ENCODE measurements around the gene CRYZL1.

Gene CRYZL1

GRCh38 chr21:33541105-33541711 is 100.3 kb downstream of the CRYZL1 start:
- H3K4me3 ChIP-seq (ENCODE audit: low read depth in 1 of 2, low read length in 2 of 2) = peak overlapping the region; percentile 68 to 71
- H2AFZ ChIP-seq (ENCODE audit: low read depth, low read length) = peak overlapping the region; percentile 85
- H3K36me3 ChIP-seq (ENCODE audit: insufficient read depth, low read length) = peaks cover 42% of the 10 kb centered on the region
- DNase-seq (peak; percentile 25), ATAC-seq (ENCODE audit: insufficient read depth, low read depth) (no peak)
- H3K4me2 ChIP-seq (ENCODE audit: insufficient read depth, low read length) = peak overlapping the region; percentile 87
- H3K27ac ChIP-seq (ENCODE audit: low read length) = peak overlapping the region; percentile 99
- peak overlapping the region; percentile 94 for H3K9ac ChIP-seq (ENCODE audit: low read depth, low read length)
- H3K79me2 ChIP-seq (ENCODE audit: insufficient read depth, low read length) = peaks cover 95% of the 10 kb centered on the region
- TF ChIP-seq EZH2 (IDR thresholded peaks at IDR 0.05; ENCODE audit: borderline replicate concordance, low read depth, low read length, severe bottlenecking) = no peak
- no peak for TF ChIP-seq CTCF (IDR thresholded peaks at IDR 0.05; ENCODE audit: borderline replicate concordance, extremely low read depth, low read length, poor library complexity, severe bottlenecking)
- no peaks in the 10 kb centered on the region for H3K27me3 ChIP-seq (ENCODE audit: insufficient read depth, low read length, poor library complexity)
- H3K9me3 ChIP-seq (ENCODE audit: insufficient read depth, low read length, severe bottlenecking) = no peaks in the 10 kb centered on the region
- H4K20me1 ChIP-seq (ENCODE audit: insufficient read depth, low read length) = peaks cover 29% of the 10 kb centered on the region; the same call in 1 of the 2 replicates
- peaks cover 50% of the 10 kb centered on the region for H3K4me1 ChIP-seq (ENCODE audit: insufficient read depth, low read length)

GRCh38 chr21:33540711-33541104 is 100.8 kb downstream of the CRYZL1 start:
- Histone ChIP-seq H3K4me3 (ENCODE audit: low read depth in 1 of 2, low read length in 2 of 2) (peak overlapping the region; percentile 68 to 71; a peak in 3 of 4 replicates), H3K4me1 (ENCODE audit: insufficient read depth, low read length) (peaks cover 45% of the 10 kb centered on the region), H4K20me1 (ENCODE audit: insufficient read depth, low read length) (peaks cover 25% of the 10 kb centered on the region; the same call in 1 of the 2 replicates), H3K27me3 (ENCODE audit: insufficient read depth, low read length, poor library complexity) (no peaks in the 10 kb centered on the region), H3K4me2 (ENCODE audit: insufficient read depth, low read length) (peak overlapping the region; percentile 87), H3K36me3 (ENCODE audit: insufficient read depth, low read length) (peaks cover 43% of the 10 kb centered on the region), H2AFZ (ENCODE audit: low read depth, low read length) (no peak overlapping the region), H3K27ac (ENCODE audit: low read length) (peak overlapping the region; percentile 33; the same call in 1 of the 2 replicates), H3K9ac (ENCODE audit: low read depth, low read length) (peak overlapping the region; percentile 94), H3K9me3 (ENCODE audit: insufficient read depth, low read length, severe bottlenecking) (no peaks in the 10 kb centered on the region), H3K79me2 (ENCODE audit: insufficient read depth, low read length) (peaks cover 91% of the 10 kb centered on the region)
- TF ChIP-seq CTCF (IDR thresholded peaks at IDR 0.05; ENCODE audit: borderline replicate concordance, extremely low read depth, low read length, poor library complexity, severe bottlenecking) (no peak), EZH2 (IDR thresholded peaks at IDR 0.05; ENCODE audit: borderline replicate concordance, low read depth, low read length, severe bottlenecking) (no peak)
- ATAC-seq (ENCODE audit: insufficient read depth, low read depth) (no peak), DNase-seq (no peak)

GRCh38 chr21:33539616-33540015 is 101.9 kb downstream of the CRYZL1 start:
- H3K4me3 ChIP-seq (ENCODE audit: low read depth in 1 of 2, low read length in 2 of 2) = no peak overlapping the region
- H3K79me2 ChIP-seq (ENCODE audit: insufficient read depth, low read length) = peaks cover 89% of the 10 kb centered on the region
- no peak overlapping the region for H3K27ac ChIP-seq (ENCODE audit: low read length)
- peaks cover 34% of the 10 kb centered on the region for H3K4me1 ChIP-seq (ENCODE audit: insufficient read depth, low read length)
- ATAC-seq (ENCODE audit: insufficient read depth, low read depth) (no peak), DNase-seq (no peak)
- H3K9ac ChIP-seq (ENCODE audit: low read depth, low read length) = no peak overlapping the region
- H2AFZ ChIP-seq (ENCODE audit: low read depth, low read length) = no peak overlapping the region
- H4K20me1 ChIP-seq (ENCODE audit: insufficient read depth, low read length) = peaks cover 16% of the 10 kb centered on the region; the same call in 1 of the 2 replicates
- H3K27me3 ChIP-seq (ENCODE audit: insufficient read depth, low read length, poor library complexity) = no peaks in the 10 kb centered on the region
- H3K4me2 ChIP-seq (ENCODE audit: insufficient read depth, low read length) = peak overlapping the region; percentile 87; the same call in 1 of the 2 replicates
- TF ChIP-seq CTCF (IDR thresholded peaks at IDR 0.05; ENCODE audit: borderline replicate concordance, extremely low read depth, low read length, poor library complexity, severe bottlenecking) (no peak), EZH2 (IDR thresholded peaks at IDR 0.05; ENCODE audit: borderline replicate concordance, low read depth, low read length, severe bottlenecking) (no peak)
- no peaks in the 10 kb centered on the region for H3K9me3 ChIP-seq (ENCODE audit: insufficient read depth, low read length, severe bottlenecking)
- H3K36me3 ChIP-seq (ENCODE audit: insufficient read depth, low read length) = peaks cover 51% of the 10 kb centered on the region
